RWPE1 (cell line): Measurements from ENCODE around the gene ZNF516.

Source experiments
- CTCF ChIA-PET: fragments of 350-600 bp; sonication (Branson Sonifier 250); formaldehyde crosslinking; extraction: SDS; loops from one replicate; lab custom pipeline; 2021; lab: Yijun Ruan, JAX
- POLR2A ChIA-PET: fragments of 400-600 bp; formaldehyde crosslinking; extraction: SDS; loops from one replicate; lab custom pipeline; 2020; ENCODE audit warnings: antibody characterized with exemption; ENCODE audit not compliant: low non-redundant PET; lab: Yijun Ruan, JAX
- DNase-seq: peaks from one replicate; pipeline ENCODE4 v3.0.0; 2012; ENCODE audit warnings: low spot score
- H3K27ac ChIP-seq: fragments of 450-650 bp; 2 replicates; pipeline ENCODE4 v1.5.1; 2017
- TF ChIP-seq, protein P1 (sequence below): fragments of 450-650 bp; conservative IDR thresholded peaks from 2 replicates; pipeline ENCODE4 v1.5.1; 2017; ENCODE audit warnings: low read depth, mild to moderate bottlenecking

Gene ZNF516

DNA sequence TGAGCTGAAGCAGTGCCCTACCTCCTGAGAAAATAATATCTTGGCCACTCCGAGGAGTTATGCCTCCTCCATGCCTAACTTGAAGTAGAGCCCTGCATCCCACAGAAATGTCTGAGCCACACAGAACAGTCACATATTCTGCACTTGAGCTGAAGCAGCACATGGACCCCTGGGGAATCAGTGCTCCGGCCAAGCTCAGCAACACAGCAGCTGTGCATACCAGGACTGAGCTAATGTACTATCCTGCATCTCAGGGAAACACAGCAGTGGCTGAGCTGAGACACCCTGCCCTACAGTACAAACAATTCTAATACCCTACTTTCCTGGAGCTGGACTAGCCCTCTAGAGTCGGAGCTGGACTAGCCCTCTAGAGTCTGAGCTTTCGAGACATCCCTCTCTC is 166.9 kb downstream of the ZNF516 start:
- ChIA-PET POLR2A (no interaction called here), CTCF (no interaction called here)
- no peak overlapping the region for H3K27ac ChIP-seq
- DNase-seq = no peak
- TF ChIP-seq, protein P1, sequence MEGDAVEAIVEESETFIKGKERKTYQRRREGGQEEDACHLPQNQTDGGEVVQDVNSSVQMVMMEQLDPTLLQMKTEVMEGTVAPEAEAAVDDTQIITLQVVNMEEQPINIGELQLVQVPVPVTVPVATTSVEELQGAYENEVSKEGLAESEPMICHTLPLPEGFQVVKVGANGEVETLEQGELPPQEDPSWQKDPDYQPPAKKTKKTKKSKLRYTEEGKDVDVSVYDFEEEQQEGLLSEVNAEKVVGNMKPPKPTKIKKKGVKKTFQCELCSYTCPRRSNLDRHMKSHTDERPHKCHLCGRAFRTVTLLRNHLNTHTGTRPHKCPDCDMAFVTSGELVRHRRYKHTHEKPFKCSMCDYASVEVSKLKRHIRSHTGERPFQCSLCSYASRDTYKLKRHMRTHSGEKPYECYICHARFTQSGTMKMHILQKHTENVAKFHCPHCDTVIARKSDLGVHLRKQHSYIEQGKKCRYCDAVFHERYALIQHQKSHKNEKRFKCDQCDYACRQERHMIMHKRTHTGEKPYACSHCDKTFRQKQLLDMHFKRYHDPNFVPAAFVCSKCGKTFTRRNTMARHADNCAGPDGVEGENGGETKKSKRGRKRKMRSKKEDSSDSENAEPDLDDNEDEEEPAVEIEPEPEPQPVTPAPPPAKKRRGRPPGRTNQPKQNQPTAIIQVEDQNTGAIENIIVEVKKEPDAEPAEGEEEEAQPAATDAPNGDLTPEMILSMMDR = no peak

DNA sequence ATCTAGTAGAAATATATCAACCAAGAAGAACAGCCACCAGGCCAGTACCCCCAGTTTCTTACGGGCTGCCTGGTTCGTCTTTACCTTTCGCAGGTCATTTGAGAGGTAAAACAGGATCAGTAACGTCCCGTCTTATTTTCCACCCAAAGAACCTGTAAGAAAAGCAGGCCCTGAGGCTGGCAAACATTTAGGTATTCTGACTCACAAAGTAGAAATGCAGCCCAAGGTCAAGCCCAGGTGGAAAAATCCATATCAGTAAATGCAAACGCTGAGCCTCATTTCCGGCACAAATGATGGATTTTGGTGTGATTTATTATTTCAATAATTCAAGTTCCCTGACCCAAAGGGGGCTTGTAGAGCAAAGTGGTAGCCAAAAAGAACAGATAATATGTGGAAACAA is 171.2 kb downstream of the ZNF516 start:
- no peak overlapping the region for H3K27ac ChIP-seq
- DNase-seq = no peak
- CTCF ChIA-PET = no interaction called here
- TF ChIP-seq, protein P1 = no peak
- POLR2A ChIA-PET = no interaction called here

DNA sequence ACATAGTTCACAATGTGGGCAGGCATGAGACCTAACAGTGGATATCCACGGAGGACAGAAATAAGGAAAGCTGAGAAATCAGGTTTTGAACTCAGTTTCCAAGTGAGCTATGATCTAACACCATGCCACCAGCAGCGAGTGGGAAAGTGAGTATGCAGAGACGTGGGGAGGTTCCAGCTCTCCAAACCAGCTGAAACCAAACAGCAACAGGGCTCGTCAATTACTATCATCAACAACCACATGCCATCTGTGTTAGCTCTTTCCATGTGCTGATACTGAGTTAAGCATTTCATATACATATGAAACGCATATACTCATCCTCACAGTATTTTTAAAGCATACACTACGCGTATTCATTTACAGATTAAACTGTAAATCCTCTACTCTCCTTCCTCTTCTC is 172.4 kb downstream of the ZNF516 start:
- TF ChIP-seq, protein P1 = no peak
- POLR2A ChIA-PET = no interaction called here
- no peak overlapping the region for H3K27ac ChIP-seq
- no peak for DNase-seq
- CTCF ChIA-PET = no interaction called here

DNA sequence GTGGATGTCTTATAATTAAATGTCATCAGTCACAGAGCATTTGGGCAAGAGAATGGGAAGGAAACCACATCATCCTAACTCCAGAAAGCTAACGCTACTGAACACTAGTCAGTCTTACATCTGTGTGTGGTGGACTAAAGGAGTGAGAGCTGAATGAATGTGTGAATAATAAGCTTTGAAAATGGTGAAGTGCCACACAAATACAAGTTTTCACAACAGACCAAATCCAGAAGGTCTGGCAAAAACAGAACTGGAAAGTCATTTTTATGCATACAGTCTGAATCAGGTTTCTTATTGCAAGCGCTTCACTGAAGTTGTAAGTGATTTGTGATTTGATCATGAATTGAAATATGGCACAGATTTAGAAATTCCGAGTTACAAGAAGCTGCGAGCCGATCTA is 175.7 kb downstream of the ZNF516 start:
- DNase-seq = no peak
- no peak overlapping the region for H3K27ac ChIP-seq
- ChIA-PET POLR2A (no interaction called here), CTCF (interaction anchor here (0.6 kb wide), 1 partner anchor 1019 kb away, joined by 3 read pairs; no protein-coding TSS in a partner anchor)
- TF ChIP-seq, protein P1 = no peak

DNA sequence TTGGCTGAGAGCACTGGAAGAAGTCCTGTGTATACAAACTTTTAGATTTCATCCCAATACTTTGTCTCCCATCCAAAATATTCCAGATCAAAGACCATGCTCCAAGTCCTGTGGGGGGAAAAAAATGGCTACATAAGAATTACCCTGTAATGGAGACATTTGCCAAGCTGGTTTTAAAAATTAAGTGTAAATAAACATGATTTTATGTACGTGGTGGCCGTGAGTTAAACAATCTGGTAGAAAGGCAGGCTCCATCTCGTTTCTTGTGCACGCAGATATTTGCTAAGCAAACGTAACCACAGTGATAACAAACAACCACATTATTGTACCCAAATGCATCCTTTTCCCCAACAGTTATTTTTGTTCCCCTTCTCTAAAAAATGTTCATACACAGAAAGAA is 176.4 kb downstream of the ZNF516 start:
- CTCF ChIA-PET = no interaction called here
- POLR2A ChIA-PET = no interaction called here
- TF ChIP-seq, protein P1 = no peak
- DNase-seq = no peak
- no peak overlapping the region for H3K27ac ChIP-seq

DNA sequence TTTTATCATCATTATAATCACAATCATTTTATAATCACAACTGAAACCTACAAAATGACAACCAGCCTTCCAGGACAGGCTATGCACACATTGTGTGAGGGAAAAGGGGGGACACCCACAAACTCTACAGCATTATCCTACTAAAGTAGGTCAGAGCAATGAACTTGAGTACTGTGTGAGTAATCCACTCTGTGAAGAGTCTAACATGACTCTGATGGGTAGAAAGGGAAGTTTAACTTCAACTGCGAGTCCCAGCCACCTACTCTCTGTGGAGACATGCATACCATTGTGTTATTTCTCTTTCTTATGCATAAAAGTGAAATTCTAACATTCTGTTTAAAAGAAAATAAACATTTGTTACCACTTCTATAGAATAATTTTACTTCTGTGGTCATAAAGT is 177.9 kb downstream of the ZNF516 start:
- no peak for DNase-seq
- ChIA-PET CTCF (interaction anchor here (0.6 kb wide), 1 partner anchor 89 kb away, joined by 4 read pairs; no protein-coding TSS in a partner anchor), POLR2A (no interaction called here)
- no peak overlapping the region for H3K27ac ChIP-seq
- TF ChIP-seq, protein P1 = no peak
